ENCODE measurements around the gene IFITM2. TPM values are rescaled to one million over a fixed set of nuclear protein-coding genes. Genes with fewer than 3 reads are reported as not detected.
"Not testable (repeated sequence)": the region's sequence is repeated elsewhere in the genome, so short reads cannot be mapped to it uniquely, and the experiment has no call there.

The IFITM2 gene
- total RNA-seq, 1 experiment from 2014 or later = 32.3 TPM

- no peak for DNase-seq (ENCODE audit: low spot score)
Measured at GRCh38 chr11:339963-340362, 32.3 kb downstream of the IFITM2 start.

- DNase-seq (ENCODE audit: low spot score) = no peak
Measured at GRCh38 chr11:340539-341512, 33.2 kb downstream of the IFITM2 start.

- DNase-seq (ENCODE audit: low spot score) = no peak
Measured at GRCh38 chr11:342328-342727, 34.7 kb downstream of the IFITM2 start.

- no peak for DNase-seq (ENCODE audit: low spot score)
Measured at GRCh38 chr11:344836-345578, 37.4 kb downstream of the IFITM2 start.

- DNase-seq (ENCODE audit: low spot score) = no peak
Measured at GRCh38 chr11:346529-346928, 38.9 kb downstream of the IFITM2 start.

GRCh38 chr11:349270-349954 is 41.8 kb downstream of the IFITM2 start:
- not testable (repeated sequence) for DNase-seq (ENCODE audit: low spot score)

GRCh38 chr11:350033-350722 is 42.6 kb downstream of the IFITM2 start:
- DNase-seq (ENCODE audit: low spot score) = not testable (repeated sequence)

GRCh38 chr11:350723-351255 is 43.2 kb downstream of the IFITM2 start:
- no peak for DNase-seq (ENCODE audit: low spot score)

- DNase-seq (ENCODE audit: low spot score) = no peak
Measured at GRCh38 chr11:351411-351810, 43.8 kb downstream of the IFITM2 start.

GRCh38 chr11:352456-353031 is 44.9 kb downstream of the IFITM2 start:
- DNase-seq (ENCODE audit: low spot score) = no peak

- DNase-seq (ENCODE audit: low spot score) = no peak
Measured at GRCh38 chr11:353179-353873, 45.7 kb downstream of the IFITM2 start.

- peak; percentile 86 for DNase-seq (ENCODE audit: low spot score)
Measured at GRCh38 chr11:355581-356458, 48.2 kb downstream of the IFITM2 start.

- DNase-seq (ENCODE audit: low spot score) = no peak
Measured at GRCh38 chr11:356610-357009, 49.0 kb downstream of the IFITM2 start.

- no peak for DNase-seq (ENCODE audit: low spot score)
Measured at GRCh38 chr11:357582-357981, 50.0 kb downstream of the IFITM2 start.

- no peak for DNase-seq (ENCODE audit: low spot score)
Measured at GRCh38 chr11:358129-358800, 50.6 kb downstream of the IFITM2 start.
